Measurements from ENCODE around the gene PGLYRP3.
"Not testable (repeated sequence)": the region's sequence is repeated elsewhere in the genome, so short reads cannot be mapped to it uniquely, and the experiment has no call there.

Gene PGLYRP3

GRCh38 chr1:153353226-153353947 is 40.6 kb upstream of the PGLYRP3 start:
- peaks cover 27% of the 10 kb centered on the region for H3K4me1 Mint-ChIP-seq
- ATAC-seq: no peak
- no peak overlapping the region for H3K27ac Mint-ChIP-seq
- H3K36me3 Mint-ChIP-seq: no peaks in the 10 kb centered on the region
- peaks cover 61% of the 10 kb centered on the region for H3K27me3 Mint-ChIP-seq
- no peak overlapping the region for H3K4me3 Mint-ChIP-seq
- no peaks in the 10 kb centered on the region for H3K9me3 Mint-ChIP-seq

- Mint-ChIP-seq H3K4me1 (peaks cover 19% of the 10 kb centered on the region), H3K4me3 (no peak overlapping the region), H3K36me3 (no peaks in the 10 kb centered on the region), H3K9me3 (no peaks in the 10 kb centered on the region), H3K27ac (no peak overlapping the region), H3K27me3 (peaks cover 64% of the 10 kb centered on the region)
- ATAC-seq: peak; percentile 43
Observed at GRCh38 chr1:153352523-153352922, 39.8 kb upstream of the PGLYRP3 start.

GRCh38 chr1:153350321-153350957 is 37.7 kb upstream of the PGLYRP3 start:
- ATAC-seq: no peak
- Mint-ChIP-seq H3K4me3 (no peak overlapping the region), H3K9me3 (no peaks in the 10 kb centered on the region), H3K27me3 (peaks cover 72% of the 10 kb centered on the region), H3K4me1 (peaks cover 21% of the 10 kb centered on the region), H3K27ac (no peak overlapping the region), H3K36me3 (no peaks in the 10 kb centered on the region)

- no peaks in the 10 kb centered on the region for H3K36me3 Mint-ChIP-seq
- H3K4me3 Mint-ChIP-seq: no peak overlapping the region
- peaks cover 71% of the 10 kb centered on the region for H3K27me3 Mint-ChIP-seq
- H3K4me1 Mint-ChIP-seq: peaks cover 27% of the 10 kb centered on the region
- H3K9me3 Mint-ChIP-seq: no peaks in the 10 kb centered on the region
- no peak overlapping the region for H3K27ac Mint-ChIP-seq
- ATAC-seq: no peak
Observed at GRCh38 chr1:153349363-153350320, 36.9 kb upstream of the PGLYRP3 start.

GRCh38 chr1:153348511-153349362 is 36.0 kb upstream of the PGLYRP3 start, which contains the start of gene PGLYRP4:
PGLYRP4 (minus strand) TSS chr1:153348841; CDS start chr1:153347932, 909 bp downstream.
- H3K27me3 Mint-ChIP-seq: peaks cover 76% of the 10 kb centered on the region
- no peaks in the 10 kb centered on the region for H3K36me3 Mint-ChIP-seq
- H3K27ac Mint-ChIP-seq: no peak within 1 kb of the TSS
- no peak for ATAC-seq
- H3K9me3 Mint-ChIP-seq: no peaks in the 10 kb centered on the region
- peaks cover 34% of the 10 kb centered on the region for H3K4me1 Mint-ChIP-seq
- no peak within 1 kb of the TSS for H3K4me3 Mint-ChIP-seq

GRCh38 chr1:153347856-153348255 is 35.1 kb upstream of the PGLYRP3 start:
- Mint-ChIP-seq H3K9me3 (no peaks in the 10 kb centered on the region), H3K36me3 (no peaks in the 10 kb centered on the region), H3K4me3 (no peak overlapping the region), H3K27ac (no peak overlapping the region), H3K4me1 (peaks cover 39% of the 10 kb centered on the region), H3K27me3 (peaks cover 76% of the 10 kb centered on the region)
- no peak for ATAC-seq

GRCh38 chr1:153347049-153347448 is 34.3 kb upstream of the PGLYRP3 start:
- H3K4me3 Mint-ChIP-seq: not testable (repeated sequence)

GRCh38 chr1:153346077-153346723 is 33.4 kb upstream of the PGLYRP3 start:
- no peaks in the 10 kb centered on the region for H3K9me3 Mint-ChIP-seq
- H3K4me1 Mint-ChIP-seq: peaks cover 34% of the 10 kb centered on the region
- H3K36me3 Mint-ChIP-seq: no peaks in the 10 kb centered on the region
- H3K27ac Mint-ChIP-seq: no peak overlapping the region
- H3K4me3 Mint-ChIP-seq: no peak overlapping the region
- ATAC-seq: peak; percentile 59
- H3K27me3 Mint-ChIP-seq: peaks cover 92% of the 10 kb centered on the region

More at GRCh38 chr1:153347049-153347448, 34.3 kb upstream of the PGLYRP3 start:
- H3K27ac Mint-ChIP-seq, H3K36me3 Mint-ChIP-seq, ATAC-seq, H3K9me3 Mint-ChIP-seq: not testable (repeated sequence)
- H3K4me1 Mint-ChIP-seq: peaks cover 34% of the 10 kb centered on the region
- H3K27me3 Mint-ChIP-seq: peaks cover 83% of the 10 kb centered on the region

- Mint-ChIP-seq H3K4me1 (peaks cover 34% of the 10 kb centered on the region), H3K36me3 (no peaks in the 10 kb centered on the region), H3K27ac (no peak overlapping the region), H3K9me3 (no peaks in the 10 kb centered on the region), H3K27me3 (peaks cover 98% of the 10 kb centered on the region), H3K4me3 (no peak overlapping the region)
- ATAC-seq: peak; percentile 62
Observed at GRCh38 chr1:153345187-153346076, 32.7 kb upstream of the PGLYRP3 start.

GRCh38 chr1:153344718-153345025 is 31.9 kb upstream of the PGLYRP3 start:
- Mint-ChIP-seq H3K27me3 (peaks cover 91% of the 10 kb centered on the region), H3K9me3 (no peaks in the 10 kb centered on the region), H3K4me3 (no peak overlapping the region), H3K4me1 (peaks cover 34% of the 10 kb centered on the region), H3K27ac (no peak overlapping the region), H3K36me3 (no peaks in the 10 kb centered on the region)
- ATAC-seq: no peak

- ATAC-seq: no peak
- no peak overlapping the region for H3K4me3 Mint-ChIP-seq
- H3K4me1 Mint-ChIP-seq: peaks cover 34% of the 10 kb centered on the region
- no peak overlapping the region for H3K27ac Mint-ChIP-seq
- H3K9me3 Mint-ChIP-seq: no peaks in the 10 kb centered on the region
- H3K36me3 Mint-ChIP-seq: no peaks in the 10 kb centered on the region
- peaks cover 86% of the 10 kb centered on the region for H3K27me3 Mint-ChIP-seq
Observed at GRCh38 chr1:153343811-153344717, 31.3 kb upstream of the PGLYRP3 start.

GRCh38 chr1:153343040-153343681 is 30.4 kb upstream of the PGLYRP3 start:
- H3K4me1 Mint-ChIP-seq: peaks cover 34% of the 10 kb centered on the region
- H3K36me3 Mint-ChIP-seq: no peaks in the 10 kb centered on the region
- no peaks in the 10 kb centered on the region for H3K9me3 Mint-ChIP-seq
- H3K27ac Mint-ChIP-seq: no peak overlapping the region
- peaks cover 86% of the 10 kb centered on the region for H3K27me3 Mint-ChIP-seq
- no peak overlapping the region for H3K4me3 Mint-ChIP-seq
- no peak for ATAC-seq
